ENCODE measurements around the gene TMEM132E. TPM values are rescaled to one million over a fixed set of nuclear protein-coding genes. Genes with fewer than 3 reads are reported as not detected.

TMEM132E gene
- total and polyA plus RNA-seq, 12 donors = 0.07 to 1.1 (median 0.23) TPM; not detected in 1

GRCh38 chr17:34613064-34614019 lies 34.0 kb downstream of the TMEM132E start:
- Histone ChIP-seq H3K36me3 (replicated peaks in 1 of 2) (no peaks in the 10 kb centered on the region), H3K9me3 (replicated peaks in 1 of 3) (no peaks in the 10 kb centered on the region), H3K4me1 (replicated peaks in 1 of 2) (no peaks in the 10 kb centered on the region), H3K27me3 (peaks cover 13% of the 10 kb centered on the region), H3K27ac (no peak overlapping the region), H3K4me3 (no peak overlapping the region)
- intact Hi-C loops (cut with DNase I) = no loop called here
- no peak for DNase-seq
- WGBS, 4 donors = 42 to 65% (median 57%) methylated on average over 17 to 19 of the region's 19 CpGs
- TF ChIP-seq POLR2A (IDR thresholded peaks at IDR 0.05) = no peak
- TF ChIP-seq, protein P1, sequence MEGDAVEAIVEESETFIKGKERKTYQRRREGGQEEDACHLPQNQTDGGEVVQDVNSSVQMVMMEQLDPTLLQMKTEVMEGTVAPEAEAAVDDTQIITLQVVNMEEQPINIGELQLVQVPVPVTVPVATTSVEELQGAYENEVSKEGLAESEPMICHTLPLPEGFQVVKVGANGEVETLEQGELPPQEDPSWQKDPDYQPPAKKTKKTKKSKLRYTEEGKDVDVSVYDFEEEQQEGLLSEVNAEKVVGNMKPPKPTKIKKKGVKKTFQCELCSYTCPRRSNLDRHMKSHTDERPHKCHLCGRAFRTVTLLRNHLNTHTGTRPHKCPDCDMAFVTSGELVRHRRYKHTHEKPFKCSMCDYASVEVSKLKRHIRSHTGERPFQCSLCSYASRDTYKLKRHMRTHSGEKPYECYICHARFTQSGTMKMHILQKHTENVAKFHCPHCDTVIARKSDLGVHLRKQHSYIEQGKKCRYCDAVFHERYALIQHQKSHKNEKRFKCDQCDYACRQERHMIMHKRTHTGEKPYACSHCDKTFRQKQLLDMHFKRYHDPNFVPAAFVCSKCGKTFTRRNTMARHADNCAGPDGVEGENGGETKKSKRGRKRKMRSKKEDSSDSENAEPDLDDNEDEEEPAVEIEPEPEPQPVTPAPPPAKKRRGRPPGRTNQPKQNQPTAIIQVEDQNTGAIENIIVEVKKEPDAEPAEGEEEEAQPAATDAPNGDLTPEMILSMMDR (IDR thresholded peaks at IDR 0.05) = no peak

DNA sequence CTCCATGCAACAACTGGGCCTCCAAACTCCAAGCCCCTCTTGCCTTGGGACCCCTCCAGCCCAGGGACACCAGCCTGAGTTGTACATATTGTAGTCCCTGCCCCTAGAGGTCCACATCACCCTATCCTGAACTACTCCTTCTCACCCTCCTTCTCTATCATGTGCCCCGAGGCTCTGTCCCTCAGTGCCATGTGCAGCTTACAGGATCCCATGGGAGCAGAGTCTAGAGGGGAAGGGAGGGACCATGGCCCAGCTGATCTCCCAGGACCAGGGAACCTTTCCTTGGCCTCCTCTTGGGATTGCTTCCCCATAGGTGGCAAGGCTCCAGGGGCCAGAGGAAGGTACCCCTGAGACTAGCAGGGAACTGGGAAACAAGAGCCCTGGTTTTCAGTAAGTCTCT lies 35.3 kb downstream of the TMEM132E start:
- H3K9me3 ChIP-seq (replicated peaks in 1 of 3) = no peaks in the 10 kb centered on the region
- peaks cover 10% of the 10 kb centered on the region for H3K27me3 ChIP-seq
- 60 to 90% (median 65%) methylated on average over 1 of the region's 1 CpG for WGBS, 4 donors
- no peak overlapping the region for H3K27ac ChIP-seq
- H3K4me1 ChIP-seq (replicated peaks in 1 of 2) = no peaks in the 10 kb centered on the region
- no peak overlapping the region for H3K4me3 ChIP-seq
- intact Hi-C loops (cut with DNase I) = no loop called here
- TF ChIP-seq POLR2A (IDR thresholded peaks at IDR 0.05) = no peak
- TF ChIP-seq, protein P1 (IDR thresholded peaks at IDR 0.05) = no peak
- no peaks in the 10 kb centered on the region for H3K36me3 ChIP-seq (replicated peaks in 1 of 2)
- no peak for DNase-seq

DNA sequence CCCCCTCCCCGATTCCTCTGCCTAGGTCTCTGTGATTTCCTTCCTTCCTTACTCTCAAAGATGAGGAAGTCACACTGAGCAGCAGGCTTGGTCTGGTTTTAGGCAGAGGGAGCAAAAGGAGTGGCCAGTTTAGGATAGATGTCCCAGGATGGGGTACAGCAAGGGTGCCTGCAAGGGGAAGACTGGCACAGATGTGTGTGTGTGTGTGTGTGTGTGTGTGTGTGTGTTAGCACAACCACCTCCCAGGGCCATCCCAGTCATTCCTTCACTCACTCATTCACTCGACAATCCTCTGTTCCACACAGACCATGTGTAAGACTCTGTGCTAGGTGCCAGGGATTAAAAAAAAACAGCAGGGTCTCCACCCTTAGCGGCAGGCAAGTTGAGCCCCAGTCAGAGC lies 35.9 kb downstream of the TMEM132E start:
- TF ChIP-seq, protein P1 (IDR thresholded peaks at IDR 0.05) = no peak
- no peak for TF ChIP-seq POLR2A (IDR thresholded peaks at IDR 0.05)
- H3K27ac ChIP-seq = no peak overlapping the region
- no peak for DNase-seq
- H3K9me3 ChIP-seq (replicated peaks in 1 of 3) = no peaks in the 10 kb centered on the region
- WGBS, 4 donors = 26 to 62% (median 57%) methylated on average over 2 to 3 of the region's 3 CpGs
- intact Hi-C loops (cut with DNase I) = no loop called here
- no peaks in the 10 kb centered on the region for H3K4me1 ChIP-seq (replicated peaks in 1 of 2)
- peaks cover 10% of the 10 kb centered on the region for H3K27me3 ChIP-seq
- H3K36me3 ChIP-seq (replicated peaks in 1 of 2) = no peaks in the 10 kb centered on the region
- no peak overlapping the region for H3K4me3 ChIP-seq

DNA sequence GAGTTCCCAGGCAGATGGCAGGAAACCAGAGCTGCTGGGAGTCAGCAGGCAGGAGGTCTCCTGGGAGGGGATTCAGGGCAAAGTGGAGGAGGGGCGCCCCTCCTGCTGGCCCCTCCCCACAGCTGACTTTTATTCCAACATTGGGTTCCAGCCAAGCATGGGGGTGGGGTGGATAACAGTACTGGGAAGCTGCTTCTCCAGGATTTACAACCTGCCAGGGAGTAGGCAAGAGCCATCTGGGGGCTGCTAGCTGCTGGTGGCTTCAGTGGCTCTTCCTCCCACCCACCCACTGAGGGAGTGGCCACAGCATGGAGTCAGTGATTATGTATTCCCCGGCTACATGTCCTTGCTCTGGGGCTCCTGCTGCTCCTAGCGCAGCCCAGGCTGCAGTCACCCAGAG lies 36.8 kb downstream of the TMEM132E start:
- intact Hi-C loops (cut with DNase I) = no loop called here
- TF ChIP-seq POLR2A (IDR thresholded peaks at IDR 0.05) = no peak
- TF ChIP-seq, protein P1 (IDR thresholded peaks at IDR 0.05) = no peak
- Histone ChIP-seq H3K27ac (no peak overlapping the region), H3K4me3 (no peak overlapping the region), H3K27me3 (peaks cover 10% of the 10 kb centered on the region), H3K9me3 (replicated peaks in 1 of 3) (no peaks in the 10 kb centered on the region), H3K36me3 (replicated peaks in 1 of 2) (no peaks in the 10 kb centered on the region), H3K4me1 (replicated peaks in 1 of 2) (no peaks in the 10 kb centered on the region)
- DNase-seq = no peak
- WGBS, 4 donors = 0 to 20% (median 15%) methylated on average over 1 to 3 of the region's 3 CpGs

Measured in adrenal gland (tissue), 12 donors.